Mucosa of stomach (tissue), 1 donor: ENCODE data around the gene CCDC54.
"Not testable (repeated sequence)": the region's sequence is repeated elsewhere in the genome, so short reads cannot be mapped to it uniquely, and the experiment has no call there.

Experiments
- H3K27me3 ChIP-seq: one replicate; pipeline ENCODE4 v1.7.0; 2013; ENCODE audit warnings: mild to moderate bottlenecking, low read length; ENCODE audit not compliant: control insufficient read depth, insufficient read depth
- H3K36me3 ChIP-seq: one replicate; pipeline ENCODE4 v1.7.0; 2013; ENCODE audit warnings: low read length; ENCODE audit not compliant: control insufficient read depth, insufficient read depth
- H3K4me1 ChIP-seq: one replicate; pipeline ENCODE4 v1.7.0; 2013; ENCODE audit warnings: mild to moderate bottlenecking, low read length; ENCODE audit not compliant: control insufficient read depth, insufficient read depth
- H3K4me3 ChIP-seq: one replicate; pipeline ENCODE4 v1.7.0; 2013; ENCODE audit warnings: low read length
- H3K9ac ChIP-seq: one replicate; pipeline ENCODE4 v1.7.0; 2013; ENCODE audit warnings: mild to moderate bottlenecking, low read length, moderate library complexity
- H3K9me3 ChIP-seq: one replicate; pipeline ENCODE4 v1.7.0; 2013; ENCODE audit warnings: mild to moderate bottlenecking, low read length, moderate library complexity; ENCODE audit not compliant: control insufficient read depth
- donor health status: Pancreatic carcinoma.

The CCDC54 gene

DNA sequence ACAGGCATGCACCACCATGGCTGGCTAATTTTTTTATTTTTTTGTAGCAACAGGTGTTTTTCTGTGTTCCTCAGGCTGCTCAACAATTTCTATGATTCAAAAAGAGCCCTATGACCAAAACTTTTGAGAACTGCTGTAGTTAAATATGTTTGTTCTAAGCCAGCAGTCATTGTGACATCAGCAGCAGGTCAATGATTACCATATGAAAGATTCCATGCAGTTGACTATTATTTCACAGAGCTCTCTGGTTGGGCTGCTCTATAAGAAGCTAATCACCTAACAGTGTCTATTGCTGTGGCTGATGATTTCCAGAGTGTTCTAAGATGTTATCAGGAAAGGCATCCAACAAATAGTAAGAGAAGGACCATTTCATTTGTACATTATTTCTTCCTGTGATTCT lies at the start of gene CCDC54:
TSS of gene CCDC54 (plus strand) at position 289 of the 400 bp plus-strand sequence. CDS start 149 bp downstream, outside the sequence.
- Histone ChIP-seq H3K9ac (no peak within 1 kb of the TSS), H3K9me3 (no peaks in the 10 kb centered on the region), H3K4me1 (no peaks in the 10 kb centered on the region), H3K36me3 (no peaks in the 10 kb centered on the region), H3K27me3 (no peaks in the 10 kb centered on the region), H3K4me3 (no peak within 1 kb of the TSS)

DNA sequence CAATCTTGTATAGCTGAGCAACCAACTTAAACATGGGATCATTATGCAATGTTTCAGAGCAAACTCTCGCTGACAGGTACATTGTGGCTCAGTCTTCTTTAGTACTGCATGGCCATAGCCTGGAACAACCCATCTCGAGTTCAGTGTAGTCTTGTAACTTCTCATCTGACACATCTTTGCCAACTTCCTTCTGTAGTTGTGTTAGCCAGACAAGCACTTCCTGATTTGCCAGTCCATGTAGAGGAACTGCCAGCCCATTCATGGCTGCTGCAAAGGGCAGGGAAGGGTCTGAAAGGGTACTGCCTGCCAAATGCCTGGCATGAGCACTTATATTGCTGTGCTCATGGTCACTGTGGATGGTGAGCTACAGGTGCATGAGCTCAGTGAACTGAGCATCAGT lies 49.2 kb upstream of the CCDC54 start:
- no peak overlapping the region for H3K9ac ChIP-seq
- H3K27me3 ChIP-seq: no peaks in the 10 kb centered on the region
- H3K4me3 ChIP-seq: no peak overlapping the region
- no peaks in the 10 kb centered on the region for H3K4me1 ChIP-seq
- no peaks in the 10 kb centered on the region for H3K9me3 ChIP-seq
- no peaks in the 10 kb centered on the region for H3K36me3 ChIP-seq

- Histone ChIP-seq H3K9me3 (no peaks in the 10 kb centered on the region), H3K9ac (no peak overlapping the region)
These were observed 48.2 kb upstream of the CCDC54 start for GRCh38 chr3:107329088-107329487.

GRCh38 chr3:107339690-107340089 lies 37.5 kb upstream of the CCDC54 start:
- H3K27me3 ChIP-seq, H3K9ac ChIP-seq, H3K36me3 ChIP-seq, H3K9me3 ChIP-seq, H3K4me3 ChIP-seq, H3K4me1 ChIP-seq: not testable (repeated sequence)

More at GRCh38 chr3:107329088-107329487, 48.2 kb upstream of the CCDC54 start:
- Histone ChIP-seq H3K27me3 (no peaks in the 10 kb centered on the region), H3K4me1 (no peaks in the 10 kb centered on the region), H3K36me3 (no peaks in the 10 kb centered on the region), H3K4me3 (no peak overlapping the region)

GRCh38 chr3:107344722-107345121 lies 32.5 kb upstream of the CCDC54 start:
- Histone ChIP-seq H3K9ac (no peak overlapping the region), H3K4me3 (no peak overlapping the region), H3K4me1 (no peaks in the 10 kb centered on the region), H3K9me3 (no peaks in the 10 kb centered on the region), H3K27me3 (no peaks in the 10 kb centered on the region), H3K36me3 (no peaks in the 10 kb centered on the region)

- H3K9ac ChIP-seq: no peak overlapping the region
These were observed 31.3 kb upstream of the CCDC54 start for GRCh38 chr3:107345822-107346405.

DNA sequence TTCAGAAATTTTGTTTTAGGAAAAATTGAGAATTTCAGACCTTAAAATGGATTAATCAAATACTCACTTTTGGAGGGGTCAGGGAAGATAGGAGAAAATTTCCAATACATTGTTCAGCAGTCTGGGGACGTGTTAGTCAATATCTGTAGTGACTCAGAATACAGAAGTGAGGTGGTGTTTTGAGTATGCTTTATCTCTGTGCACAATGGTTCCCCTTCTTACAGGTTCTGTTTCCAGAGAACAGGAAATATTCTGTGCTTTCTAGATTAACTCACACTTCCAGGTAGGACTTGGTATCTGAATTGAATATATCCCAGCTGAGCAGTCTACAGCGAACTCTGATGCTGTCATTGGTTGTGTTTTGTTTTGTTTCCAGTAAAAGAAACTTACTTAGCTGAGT lies 30.7 kb upstream of the CCDC54 start:
- no peak overlapping the region for H3K9ac ChIP-seq
- no peaks in the 10 kb centered on the region for H3K9me3 ChIP-seq
- H3K4me1 ChIP-seq: no peaks in the 10 kb centered on the region
- no peaks in the 10 kb centered on the region for H3K36me3 ChIP-seq
- H3K4me3 ChIP-seq: no peak overlapping the region
- no peaks in the 10 kb centered on the region for H3K27me3 ChIP-seq

More at GRCh38 chr3:107345822-107346405, 31.3 kb upstream of the CCDC54 start:
- Histone ChIP-seq H3K27me3 (no peaks in the 10 kb centered on the region), H3K36me3 (no peaks in the 10 kb centered on the region), H3K4me3 (no peak overlapping the region), H3K4me1 (no peaks in the 10 kb centered on the region), H3K9me3 (no peaks in the 10 kb centered on the region)

GRCh38 chr3:107347751-107348150 lies 29.5 kb upstream of the CCDC54 start:
- no peaks in the 10 kb centered on the region for H3K27me3 ChIP-seq
- H3K4me3 ChIP-seq: no peak overlapping the region
- no peak overlapping the region for H3K9ac ChIP-seq
- no peaks in the 10 kb centered on the region for H3K4me1 ChIP-seq
- no peaks in the 10 kb centered on the region for H3K9me3 ChIP-seq
- no peaks in the 10 kb centered on the region for H3K36me3 ChIP-seq

- Histone ChIP-seq H3K9ac (no peak overlapping the region), H3K9me3 (no peaks in the 10 kb centered on the region), H3K36me3 (no peaks in the 10 kb centered on the region), H3K27me3 (no peaks in the 10 kb centered on the region), H3K4me3 (no peak overlapping the region), H3K4me1 (no peaks in the 10 kb centered on the region)
These were observed 20.5 kb upstream of the CCDC54 start for GRCh38 chr3:107356706-107357105.

- no peaks in the 10 kb centered on the region for H3K27me3 ChIP-seq
- no peaks in the 10 kb centered on the region for H3K36me3 ChIP-seq
- no peak overlapping the region for H3K9ac ChIP-seq
- H3K4me1 ChIP-seq: no peaks in the 10 kb centered on the region
- no peak overlapping the region for H3K4me3 ChIP-seq
- no peaks in the 10 kb centered on the region for H3K9me3 ChIP-seq
These were observed 15.6 kb upstream of the CCDC54 start for GRCh38 chr3:107361633-107362032.

DNA sequence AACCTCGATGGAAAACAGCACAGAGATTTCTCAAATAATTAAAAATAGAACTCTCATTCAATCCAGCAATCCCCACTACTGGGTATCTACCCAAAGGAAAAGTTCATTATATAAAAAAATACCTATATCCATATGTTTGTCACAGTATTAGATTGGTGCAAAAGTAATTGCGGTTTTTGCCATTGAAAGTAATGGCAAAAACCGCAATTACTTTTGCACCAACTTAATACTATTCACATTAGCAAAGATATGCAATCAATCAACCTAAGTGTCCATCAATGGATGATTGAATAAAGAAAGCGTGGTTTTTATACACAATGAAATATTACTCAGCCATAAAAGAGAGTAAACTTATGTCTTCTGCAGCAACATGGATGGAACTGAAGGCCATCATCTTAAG lies 12.2 kb upstream of the CCDC54 start:
- H3K4me3 ChIP-seq: no peak overlapping the region
- no peak overlapping the region for H3K9ac ChIP-seq
- H3K4me1 ChIP-seq: no peaks in the 10 kb centered on the region
- H3K36me3 ChIP-seq: no peaks in the 10 kb centered on the region
- no peaks in the 10 kb centered on the region for H3K27me3 ChIP-seq
- H3K9me3 ChIP-seq: no peaks in the 10 kb centered on the region

- H3K4me1 ChIP-seq: no peaks in the 10 kb centered on the region
- H3K27me3 ChIP-seq: no peaks in the 10 kb centered on the region
- no peak overlapping the region for H3K4me3 ChIP-seq
- H3K9ac ChIP-seq: no peak overlapping the region
- H3K36me3 ChIP-seq: no peaks in the 10 kb centered on the region
- no peaks in the 10 kb centered on the region for H3K9me3 ChIP-seq
These were observed 10.5 kb upstream of the CCDC54 start for GRCh38 chr3:107366766-107367165.

GRCh38 chr3:107367353-107367752 lies 9.9 kb upstream of the CCDC54 start:
- H3K4me1 ChIP-seq: no peaks in the 10 kb centered on the region
- H3K9me3 ChIP-seq: no peaks in the 10 kb centered on the region
- no peaks in the 10 kb centered on the region for H3K36me3 ChIP-seq
- no peak overlapping the region for H3K4me3 ChIP-seq
- no peak overlapping the region for H3K9ac ChIP-seq
- no peaks in the 10 kb centered on the region for H3K27me3 ChIP-seq
